HEK293T (cell line): ENCODE data around the gene SIRPB1.
"Not testable (repeated sequence)": the region's sequence is repeated elsewhere in the genome, so short reads cannot be mapped to it uniquely, and the experiment has no call there.

Experiments used
- CTCF ChIA-PET: fragments of 350-600 bp; formaldehyde crosslinking; extraction: SDS; loops from one replicate; lab custom pipeline; 2021; ENCODE audit warnings: antibody characterized with exemption, inconsistent platforms; lab: Yijun Ruan, JAX
- POLR2A ChIA-PET: fragments of 350-600 bp; formaldehyde crosslinking; extraction: SDS; loops from one replicate; lab custom pipeline; 2020; ENCODE audit warnings: antibody characterized with exemption, inconsistent platforms; lab: Yijun Ruan, JAX
- DNase-seq: peaks from one replicate; pipeline ENCODE4 v3.0.0; 2012; ENCODE audit warnings: mixed read lengths; ENCODE audit errors: extremely low spot score
- ARNT ChIP-seq: fragments of 450-650 bp; IDR thresholded peaks from 2 replicates; pipeline ENCODE4 v1.6.1; 2017; ENCODE audit warnings: mild to moderate bottlenecking
- BHLHE40 ChIP-seq: fragments of 450-650 bp; IDR thresholded peaks from 2 replicates; pipeline ENCODE4 v1.6.1; 2016; ENCODE audit warnings: mild to moderate bottlenecking, moderate library complexity, borderline replicate concordance
- CTBP1 ChIP-seq: fragments of 450-650 bp; IDR thresholded peaks from 2 replicates; pipeline ENCODE4 v1.6.1; 2016; ENCODE audit warnings: borderline replicate concordance
- ELF4 ChIP-seq: fragments of 450-650 bp; IDR thresholded peaks from 2 replicates; pipeline ENCODE4 v1.6.1; 2017; ENCODE audit warnings: antibody characterized with exemption
- FOXA1 ChIP-seq: fragments of 450-650 bp; IDR thresholded peaks from 2 replicates; pipeline ENCODE4 v1.6.1; 2016; ENCODE audit warnings: mild to moderate bottlenecking
- FOXK2 ChIP-seq: fragments of 450-650 bp; IDR thresholded peaks from 2 replicates; pipeline ENCODE4 v1.6.1; 2016; ENCODE audit warnings: mild to moderate bottlenecking
- FOXM1 ChIP-seq: fragments of 450-650 bp; IDR thresholded peaks from 2 replicates; pipeline ENCODE4 v1.6.1; 2017; ENCODE audit warnings: mild to moderate bottlenecking, borderline replicate concordance
- HDGF ChIP-seq: fragments of 450-650 bp; IDR thresholded peaks from 2 replicates; pipeline ENCODE4 v1.6.1; 2017; ENCODE audit warnings: antibody characterized with exemption, borderline replicate concordance
- L3MBTL2 ChIP-seq: fragments of 450-650 bp; conservative IDR thresholded peaks from 2 replicates; pipeline ENCODE4 v1.6.1; 2016; ENCODE audit warnings: mild to moderate bottlenecking
- LEF1 ChIP-seq: fragments of 450-650 bp; IDR thresholded peaks from 2 replicates; pipeline ENCODE4 v1.6.1; 2017; ENCODE audit warnings: mild to moderate bottlenecking, borderline replicate concordance
- NFRKB ChIP-seq: fragments of 450-650 bp; IDR thresholded peaks from 2 replicates; pipeline ENCODE4 v1.6.1; 2016; ENCODE audit warnings: mild to moderate bottlenecking, moderate library complexity
- PKNOX1 ChIP-seq: fragments of 450-650 bp; IDR thresholded peaks from 2 replicates; pipeline ENCODE4 v1.6.1; 2016
- SP1 ChIP-seq: fragments of 450-650 bp; IDR thresholded peaks from 2 replicates; pipeline ENCODE4 v1.6.1; 2017
- SUZ12 ChIP-seq: fragments of 450-650 bp; IDR thresholded peaks from 2 replicates; pipeline ENCODE4 v1.6.1; 2016; ENCODE audit warnings: mild to moderate bottlenecking
- TARDBP ChIP-seq: fragments of 450-650 bp; IDR thresholded peaks from 2 replicates; pipeline ENCODE4 v1.6.1; 2016
- ZNF384 ChIP-seq: fragments of 450-650 bp; IDR thresholded peaks from 2 replicates; pipeline ENCODE4 v1.6.1; 2016

Gene SIRPB1

GRCh38 chr20:1622450-1622849 lies 2.6 kb upstream of the SIRPB1 start:
- CTCF ChIA-PET = no interaction called here
- POLR2A ChIA-PET = no interaction called here
- DNase-seq = no peak
- TF ChIP-seq FOXK2 (no peak), ARNT (no peak), BHLHE40 (no peak), SP1 (no peak), L3MBTL2 (no peak), SUZ12 (no peak), CTBP1 (no peak), ELF4 (no peak), FOXM1 (no peak), TARDBP (no peak), FOXA1 (no peak), ZNF384 (no peak), NFRKB (no peak), PKNOX1 (no peak), LEF1 (no peak)

GRCh38 chr20:1621316-1621715 lies 1.5 kb upstream of the SIRPB1 start:
- no peak for TF ChIP-seq CTBP1
- no peak for TF ChIP-seq PKNOX1
- TF ChIP-seq FOXK2 = no peak
- no peak for TF ChIP-seq HDGF
- no peak for TF ChIP-seq ARNT
- no peak for TF ChIP-seq NFRKB
- TF ChIP-seq LEF1 = no peak
- TF ChIP-seq BHLHE40 = no peak
- no peak for TF ChIP-seq ELF4
- TF ChIP-seq TARDBP = no peak
- TF ChIP-seq SP1 = no peak
- no peak for TF ChIP-seq L3MBTL2
- TF ChIP-seq SUZ12 = no peak
- TF ChIP-seq FOXM1 = no peak
- TF ChIP-seq ZNF384 = no peak
- POLR2A ChIA-PET = no interaction called here
- CTCF ChIA-PET = no interaction called here
- DNase-seq = no peak

- ChIA-PET CTCF (no interaction called here), POLR2A (no interaction called here)
- TF ChIP-seq TARDBP (no peak), ELF4 (no peak), NFRKB (no peak), LEF1 (no peak), HDGF (no peak), ARNT (no peak), SP1 (no peak), ZNF384 (no peak), FOXK2 (no peak), FOXA1 (no peak), L3MBTL2 (no peak), PKNOX1 (no peak), BHLHE40 (no peak), SUZ12 (no peak), FOXM1 (no peak), CTBP1 (no peak)
- DNase-seq = no peak
Observed at GRCh38 chr20:1618954-1619540, 762 bp downstream of the SIRPB1 start.

GRCh38 chr20:1618479-1618878 lies 1.3 kb downstream of the SIRPB1 start:
- POLR2A ChIA-PET = no interaction called here
- no peak for TF ChIP-seq LEF1
- TF ChIP-seq ZNF384 = no peak
- TF ChIP-seq FOXM1 = no peak
- TF ChIP-seq BHLHE40 = no peak
- TF ChIP-seq NFRKB = no peak
- TF ChIP-seq TARDBP = no peak
- DNase-seq = no peak
- CTCF ChIA-PET = no interaction called here

GRCh38 chr20:1616858-1617434 lies 2.9 kb downstream of the SIRPB1 start:
- POLR2A ChIA-PET = no interaction called here
- TF ChIP-seq HDGF = no peak
- no peak for TF ChIP-seq BHLHE40
- TF ChIP-seq FOXK2 = no peak
- no peak for TF ChIP-seq CTBP1
- no peak for TF ChIP-seq FOXA1
- TF ChIP-seq FOXM1 = no peak
- no peak for TF ChIP-seq ZNF384
- no peak for TF ChIP-seq L3MBTL2
- no peak for TF ChIP-seq PKNOX1
- TF ChIP-seq SUZ12 = no peak
- no peak for DNase-seq
- CTCF ChIA-PET = no interaction called here

- DNase-seq, POLR2A ChIA-PET, CTCF ChIA-PET: not testable (repeated sequence)
Observed at GRCh38 chr20:1610404-1610803, 9.4 kb downstream of the SIRPB1 start.

- POLR2A ChIA-PET, CTCF ChIA-PET, DNase-seq: not testable (repeated sequence)
Observed at GRCh38 chr20:1608678-1609347, 11.0 kb downstream of the SIRPB1 start.
